Kidney epithelial cell (primary cell): ENCODE data around the gene SMG1. TPM values are rescaled to one million over a fixed set of nuclear protein-coding genes. Genes with fewer than 3 reads are reported as not detected.
"Not testable (repeated sequence)": the region's sequence is repeated elsewhere in the genome, so short reads cannot be mapped to it uniquely, and the experiment has no call there.

Source experiments
- DNase-seq: peaks from one replicate; pipeline ENCODE4 v3.0.0-alpha.2; 2010; ENCODE audit warnings: low read depth
- H3K27me3 ChIP-seq: 2 replicates; pipeline ENCODE4 v1.6.0; 2011; ENCODE audit warnings: low read length; ENCODE audit not compliant: control insufficient read depth, insufficient read depth
- H3K36me3 ChIP-seq: 2 replicates; pipeline ENCODE4 v1.5.1; 2011; ENCODE audit warnings: low read length; ENCODE audit not compliant: control insufficient read depth, insufficient read depth
- H3K4me3 ChIP-seq: 2 replicates; pipeline ENCODE4 v1.5.1; 2011; ENCODE audit warnings: low read depth, mild to moderate bottlenecking, control low read depth, low read length
- total RNA-seq: library from RNA; depleted of rRNA; stranded (reverse); fragments of >200 nt; gene quantifications from 2 replicates; pipeline ENCODE4 v1.2.3, GENCODE V29; 2015

SMG1 gene
- total RNA-seq, 1 donor from 2014 or later = 51.5 TPM

- not testable (repeated sequence) for DNase-seq, H3K4me3 ChIP-seq, H3K36me3 ChIP-seq, H3K27me3 ChIP-seq
Measured at GRCh38 chr16:18923124-18923523, 3.1 kb downstream of the SMG1 start.

- H3K36me3 ChIP-seq, H3K4me3 ChIP-seq, H3K27me3 ChIP-seq, DNase-seq: not testable (repeated sequence)
Measured at GRCh38 chr16:18909585-18909984, 16.6 kb downstream of the SMG1 start.

DNA sequence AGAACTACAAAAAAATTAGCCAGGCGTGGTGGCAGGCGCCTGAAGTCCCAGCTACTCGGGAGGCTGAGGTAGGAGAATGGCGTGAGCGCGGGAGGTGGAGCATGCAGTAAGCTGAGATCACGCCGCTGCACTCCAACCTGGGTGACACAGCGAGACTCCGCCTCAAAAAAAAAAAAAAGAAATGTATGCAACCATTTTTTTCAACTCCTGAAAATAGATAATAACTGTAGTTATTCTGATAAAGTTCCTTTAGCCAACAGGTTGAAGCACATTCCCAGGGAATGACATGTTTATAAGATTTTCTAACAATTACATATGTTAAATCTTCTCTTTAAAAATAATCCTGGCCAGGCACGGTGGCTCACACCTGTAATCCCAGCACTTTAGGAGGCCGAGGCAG lies 17.5 kb downstream of the SMG1 start:
- H3K4me3 ChIP-seq, H3K27me3 ChIP-seq, DNase-seq, H3K36me3 ChIP-seq: not testable (repeated sequence)

- not testable (repeated sequence) for DNase-seq, H3K4me3 ChIP-seq, H3K36me3 ChIP-seq, H3K27me3 ChIP-seq
Measured at GRCh38 chr16:18902778-18903177, 23.4 kb downstream of the SMG1 start.

- H3K36me3 ChIP-seq, DNase-seq, H3K27me3 ChIP-seq, H3K4me3 ChIP-seq: not testable (repeated sequence)
Measured at GRCh38 chr16:18902044-18902443, 24.2 kb downstream of the SMG1 start.

- H3K27me3 ChIP-seq, H3K36me3 ChIP-seq, DNase-seq, H3K4me3 ChIP-seq: not testable (repeated sequence)
Measured at GRCh38 chr16:18901194-18901593, 25.0 kb downstream of the SMG1 start.

DNA sequence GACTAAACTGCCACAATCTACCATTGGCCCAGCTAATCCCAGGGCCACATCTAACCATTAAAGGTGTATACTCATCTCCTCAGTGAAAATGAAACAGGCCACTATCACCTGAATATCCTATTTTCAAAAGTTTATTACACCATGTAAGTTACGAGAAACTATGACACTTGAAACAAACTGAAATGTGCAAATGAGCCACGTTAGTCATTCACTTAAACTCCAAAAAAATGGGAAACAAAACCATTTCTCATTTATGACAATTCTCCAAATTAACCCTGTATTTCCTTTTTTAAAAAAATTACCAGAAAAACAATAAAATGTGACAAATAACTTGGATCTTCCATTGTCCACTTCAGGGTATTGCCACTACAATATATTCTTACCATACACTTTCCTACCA lies 41.8 kb downstream of the SMG1 start:
- not testable (repeated sequence) for H3K4me3 ChIP-seq, H3K36me3 ChIP-seq, DNase-seq, H3K27me3 ChIP-seq

DNA sequence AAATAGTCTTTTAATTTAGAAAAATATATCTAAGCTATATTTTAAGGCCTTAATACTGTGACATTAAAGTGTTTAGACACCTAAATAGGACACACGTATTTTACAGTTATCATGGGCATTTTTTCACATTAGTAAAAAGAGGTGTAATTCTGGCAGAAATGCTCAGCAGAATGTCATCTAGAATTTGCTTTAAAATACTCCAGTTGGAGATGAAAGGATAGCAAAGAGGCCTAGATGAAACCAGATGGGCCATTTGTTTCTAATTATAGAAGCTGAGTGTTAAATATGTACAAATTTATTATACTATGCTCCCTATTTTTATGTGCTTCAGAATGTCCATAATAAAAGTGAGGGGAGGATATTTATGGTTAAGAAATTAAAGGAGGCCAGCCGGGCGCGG lies 48.5 kb downstream of the SMG1 start:
- H3K4me3 ChIP-seq, H3K27me3 ChIP-seq, H3K36me3 ChIP-seq, DNase-seq: not testable (repeated sequence)

DNA sequence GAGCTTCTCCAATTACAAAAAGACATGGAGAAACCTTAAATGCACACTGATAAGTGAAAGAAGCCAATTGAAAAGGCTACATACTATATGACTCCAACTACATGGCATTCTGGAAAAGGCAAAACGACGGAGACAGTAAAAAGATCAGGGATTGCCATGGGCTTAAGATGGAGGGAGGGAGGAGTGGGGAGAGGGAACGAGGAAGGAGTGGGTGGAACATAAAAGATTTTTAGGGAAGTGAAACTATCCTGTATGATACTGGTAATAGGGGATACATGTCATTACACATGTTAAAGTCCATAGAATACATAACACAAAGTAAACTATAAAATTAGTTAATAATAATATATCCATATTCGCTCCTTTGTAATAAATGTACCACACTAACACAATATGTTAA lies 48.9 kb downstream of the SMG1 start:
- not testable (repeated sequence) for DNase-seq, H3K27me3 ChIP-seq, H3K4me3 ChIP-seq, H3K36me3 ChIP-seq

GRCh38 chr16:18876301-18876700 lies 49.9 kb downstream of the SMG1 start:
- not testable (repeated sequence) for DNase-seq, H3K36me3 ChIP-seq, H3K27me3 ChIP-seq, H3K4me3 ChIP-seq

- H3K27me3 ChIP-seq, H3K36me3 ChIP-seq, H3K4me3 ChIP-seq, DNase-seq: not testable (repeated sequence)
Measured at GRCh38 chr16:18869043-18869771, 57.0 kb downstream of the SMG1 start.

DNA sequence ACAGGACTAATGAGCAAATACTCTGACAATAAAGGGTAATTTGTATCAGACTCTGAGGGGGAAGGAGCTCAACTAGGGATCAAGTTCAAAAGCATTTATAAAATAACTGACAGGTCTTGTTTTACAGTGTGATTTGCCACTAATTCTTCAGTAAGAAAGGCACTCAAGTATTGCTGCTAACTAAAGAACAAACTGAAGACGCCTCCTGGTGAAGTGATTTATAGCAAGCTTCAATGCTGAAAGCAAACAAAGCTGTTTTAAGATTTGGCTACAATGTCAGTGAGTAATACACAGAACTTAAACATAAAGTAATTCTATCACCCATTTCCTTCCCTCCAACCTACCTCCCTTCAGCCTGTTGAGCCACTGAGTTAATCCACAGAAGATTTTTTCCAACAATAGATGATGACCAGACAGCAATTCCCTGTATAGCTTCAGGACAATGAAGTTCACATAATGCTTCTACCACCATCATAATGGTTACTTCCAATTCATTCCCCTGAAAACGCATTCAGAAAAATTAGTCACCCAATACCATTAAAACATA lies 59.9 kb downstream of the SMG1 start:
- not testable (repeated sequence) for DNase-seq, H3K4me3 ChIP-seq, H3K27me3 ChIP-seq, H3K36me3 ChIP-seq

- DNase-seq, H3K36me3 ChIP-seq, H3K4me3 ChIP-seq, H3K27me3 ChIP-seq: not testable (repeated sequence)
Measured at GRCh38 chr16:18862891-18863290, 63.3 kb downstream of the SMG1 start.
